Urinary bladder (tissue), 4 donors: ENCODE results near the gene KAT6B. TPM values are rescaled to one million over a fixed set of nuclear protein-coding genes. Genes with fewer than 3 reads are reported as not detected.

Source experiments
- DNase-seq: peaks from one replicate; pipeline ENCODE4 v3.0.0-alpha.2; 2015; ENCODE audit errors: extremely low spot score
- H3K27ac ChIP-seq: one replicate; pipeline ENCODE4 v1.5.1; 2013; ENCODE audit warnings: low read depth, mild to moderate bottlenecking, moderate library complexity
- H3K36me3 ChIP-seq: one replicate; pipeline ENCODE4 v1.6.1; 2013; ENCODE audit warnings: mild to moderate bottlenecking, moderate library complexity; ENCODE audit not compliant: insufficient read depth
- H3K4me1 ChIP-seq: one replicate; pipeline ENCODE4 v1.6.1; 2013; ENCODE audit warnings: mild to moderate bottlenecking, moderate library complexity; ENCODE audit not compliant: insufficient read depth
- H3K4me3 ChIP-seq: one replicate; pipeline ENCODE4 v1.5.1; 2013; ENCODE audit warnings: low read depth, low read length
- WGBS: extraction: QIAGEN DNeasy Blood & Tissue Kit; methylation state at CpG from one replicate; pipeline ENCODE4 v1.1.7; 2013; 5-methylcytosine and 5-hydroxymethylcytosine counted together
- polyA plus RNA-seq: library from polyadenylated mRNA; stranded (reverse); fragments of 200-250 nt; gene quantifications from one replicate; pipeline ENCODE4 v1.2.3, GENCODE V29; 2013
- total RNA-seq: library from RNA; depleted of rRNA; stranded (reverse); fragments of >200 nt; gene quantifications from one replicate; pipeline ENCODE4 v1.2.3, GENCODE V29; 2014
- donor health status: healthy with polysubstance abuse.
- donor health status: healthy.

The KAT6B gene
- total and polyA plus RNA-seq, 2 donors = 14.7 to 127 TPM

DNA sequence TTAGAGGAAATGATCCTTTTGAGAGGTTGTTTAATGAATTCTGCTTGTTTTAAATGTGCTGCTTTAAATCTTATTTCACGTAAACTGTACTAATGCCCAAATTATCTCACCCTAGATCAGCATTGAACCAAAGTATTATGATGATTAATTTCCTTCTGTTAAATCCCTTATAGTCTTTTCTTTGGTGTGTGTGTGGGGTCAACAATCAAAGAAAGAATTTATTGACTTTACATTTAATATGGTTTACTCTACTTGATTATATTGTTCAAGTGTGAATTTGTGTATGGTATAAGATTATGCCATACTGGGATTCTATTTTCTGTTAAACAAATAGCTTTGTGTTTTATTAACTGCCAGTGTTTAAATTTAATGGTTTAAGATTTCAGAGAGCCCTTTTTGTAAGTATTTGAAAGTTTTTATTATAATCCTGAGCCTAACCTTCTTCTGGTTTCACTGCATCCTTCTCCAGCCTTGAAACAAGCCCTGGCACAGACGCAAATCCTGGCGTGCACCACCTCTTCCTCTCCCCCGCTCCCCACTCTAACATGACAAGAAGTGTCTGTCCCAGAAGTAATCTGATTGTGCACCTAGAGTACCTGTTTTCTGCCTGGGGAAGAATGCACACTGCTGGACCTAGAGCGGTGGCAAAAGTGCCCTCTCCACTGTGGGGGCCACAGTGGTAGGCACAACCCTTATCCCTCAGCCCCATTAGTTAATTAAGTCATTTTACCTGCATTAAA lies 70.6 kb downstream of the KAT6B start:
- Histone ChIP-seq H3K4me1 (no peaks in the 10 kb centered on the region), H3K27ac (no peak overlapping the region), H3K4me3 (no peak overlapping the region), H3K36me3 (no peaks in the 10 kb centered on the region)
- DNase-seq = no peak
- 69% methylated on average over 5 of the region's 5 CpGs for WGBS

DNA sequence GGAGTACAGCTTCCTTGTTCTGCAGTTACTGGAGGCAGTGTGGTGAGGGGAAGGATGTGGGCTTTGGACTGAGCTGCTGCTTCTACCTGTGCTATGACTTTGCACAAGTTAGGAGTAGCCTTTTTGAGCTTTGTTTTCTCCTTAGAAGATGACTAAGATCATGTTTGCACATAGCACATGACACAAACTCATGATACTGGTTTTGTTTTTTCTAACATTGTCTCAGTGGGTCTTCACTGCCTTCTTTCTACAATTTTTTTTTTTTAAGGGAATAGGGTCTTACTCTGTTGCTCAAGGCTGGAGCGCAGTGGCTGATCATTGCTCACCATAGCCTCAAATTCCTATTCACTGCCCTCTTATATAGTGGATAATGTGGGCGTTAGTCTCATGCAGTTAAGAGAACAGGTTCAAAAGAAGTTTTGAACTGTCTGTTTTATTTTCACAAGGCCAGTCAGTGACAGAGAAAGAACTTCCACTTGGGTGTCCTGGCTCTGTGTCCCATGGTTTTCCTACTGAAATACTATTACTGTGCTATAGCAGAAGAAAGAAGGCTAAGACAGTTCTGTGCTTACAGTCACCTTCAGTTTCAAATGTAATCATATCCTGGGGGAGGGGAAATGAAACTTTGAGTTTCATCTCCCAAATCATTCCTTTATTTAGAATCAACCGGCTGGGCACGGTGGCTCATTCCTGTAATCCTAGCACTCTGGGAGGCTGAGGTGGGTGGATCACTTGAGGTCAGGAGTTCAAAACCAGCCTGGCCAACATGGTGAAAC lies 72.0 kb downstream of the KAT6B start:
- 72% methylated on average over 4 of the region's 4 CpGs for WGBS
- Histone ChIP-seq H3K27ac (peak overlapping the region; percentile 65), H3K36me3 (no peaks in the 10 kb centered on the region), H3K4me3 (no peak overlapping the region), H3K4me1 (no peaks in the 10 kb centered on the region)
- no peak for DNase-seq

DNA sequence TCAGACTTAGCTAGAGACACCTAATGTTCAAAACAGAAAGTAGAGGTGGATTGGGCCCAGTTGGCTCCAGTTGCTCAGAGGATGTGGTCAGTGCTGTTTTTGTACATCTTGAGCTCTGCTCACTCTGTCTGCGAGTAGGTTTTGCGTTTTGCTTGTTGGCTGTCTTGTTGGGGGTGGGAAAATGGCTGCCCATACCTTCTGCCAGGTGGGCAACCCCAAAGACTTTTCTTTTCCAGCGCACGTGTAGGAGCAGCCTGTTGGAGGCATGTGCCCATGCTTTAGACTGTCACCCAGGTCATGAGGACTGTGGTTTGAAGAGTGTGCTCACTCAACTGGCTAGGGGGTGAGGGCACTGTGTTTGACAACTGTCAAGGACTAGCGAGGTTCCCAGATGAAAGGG lies 73.9 kb downstream of the KAT6B start:
- DNase-seq = no peak
- Histone ChIP-seq H3K27ac (no peak overlapping the region), H3K4me3 (no peak overlapping the region), H3K4me1 (no peaks in the 10 kb centered on the region), H3K36me3 (no peaks in the 10 kb centered on the region)
- 94% methylated on average over 5 of the region's 5 CpGs for WGBS

DNA sequence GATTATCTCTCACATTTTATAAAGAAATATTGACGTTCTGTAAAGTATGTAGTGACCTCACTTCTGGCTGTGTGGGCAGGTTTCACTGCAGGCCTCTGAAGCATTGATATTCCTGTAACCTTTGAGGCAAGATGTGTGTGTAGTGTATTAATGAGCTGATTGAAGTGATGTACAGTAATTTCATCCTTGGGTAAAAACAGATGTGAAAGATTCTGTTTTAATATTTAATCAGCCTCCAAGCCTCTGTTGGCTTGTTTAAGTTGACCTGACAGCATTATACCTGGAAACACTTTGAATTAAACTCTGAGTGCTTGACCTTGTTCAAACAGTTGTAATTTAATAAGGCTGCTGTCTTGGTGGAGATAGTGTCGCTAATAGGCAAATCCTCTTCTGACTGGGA lies 74.9 kb downstream of the KAT6B start:
- no peak overlapping the region for H3K4me3 ChIP-seq
- 55% methylated on average over 2 of the region's 2 CpGs for WGBS
- no peaks in the 10 kb centered on the region for H3K4me1 ChIP-seq
- no peak for DNase-seq
- no peaks in the 10 kb centered on the region for H3K36me3 ChIP-seq
- H3K27ac ChIP-seq = no peak overlapping the region

DNA sequence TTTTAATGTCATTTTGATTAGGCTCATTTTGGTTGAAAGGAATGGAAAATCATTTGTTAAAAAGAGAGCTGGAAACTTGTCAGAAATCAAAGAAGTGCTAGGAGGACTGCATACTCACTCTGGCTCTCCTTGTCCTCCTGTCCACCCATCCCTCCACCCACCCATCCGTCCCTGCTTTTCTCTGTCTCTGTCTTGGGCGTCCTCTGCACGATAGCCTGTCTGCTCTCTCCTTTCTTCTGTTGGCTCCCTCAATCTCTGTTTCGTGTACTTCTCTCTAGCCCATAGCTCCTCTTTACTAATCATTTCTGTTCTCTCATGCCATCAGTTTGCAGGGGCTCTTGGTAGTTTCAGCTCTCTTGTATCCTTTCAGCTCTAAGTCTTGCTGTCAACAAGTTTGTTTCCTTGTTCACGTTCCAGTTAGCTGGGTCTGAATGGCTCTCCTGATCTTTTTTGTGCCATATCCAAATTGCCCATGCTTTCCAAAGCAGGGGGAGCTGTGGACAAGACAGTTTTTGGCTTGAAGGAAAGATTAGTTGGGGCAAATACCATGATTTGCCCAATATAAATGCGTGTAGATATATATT lies 75.6 kb downstream of the KAT6B start:
- Histone ChIP-seq H3K4me3 (no peak overlapping the region), H3K4me1 (no peaks in the 10 kb centered on the region), H3K27ac (no peak overlapping the region), H3K36me3 (no peaks in the 10 kb centered on the region)
- no peak for DNase-seq
- 51% methylated on average over 6 of the region's 6 CpGs for WGBS

DNA sequence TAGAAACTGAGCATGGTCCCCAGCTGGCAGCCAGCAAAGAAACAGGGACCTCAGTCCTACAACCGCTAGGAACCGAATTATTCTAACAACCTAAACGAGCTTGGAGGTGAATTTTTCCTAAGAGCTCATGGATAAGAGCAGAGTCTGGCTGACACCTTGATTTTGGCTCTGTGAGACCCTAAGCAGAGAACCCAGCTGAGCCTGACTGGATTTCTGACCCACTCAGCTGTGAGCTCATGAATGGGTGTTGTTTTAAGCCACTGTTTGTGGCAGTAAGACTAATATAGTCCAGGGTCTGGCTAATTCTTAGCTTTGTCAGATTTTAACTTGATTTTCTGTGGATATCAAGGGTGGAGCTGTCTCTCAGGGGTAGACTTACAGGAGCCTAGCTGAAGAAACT lies 77.1 kb downstream of the KAT6B start:
- WGBS = 97% methylated on average over 3 of the region's 3 CpGs
- Histone ChIP-seq H3K4me3 (no peak overlapping the region), H3K36me3 (no peaks in the 10 kb centered on the region), H3K27ac (no peak overlapping the region), H3K4me1 (no peaks in the 10 kb centered on the region)
- no peak for DNase-seq

DNA sequence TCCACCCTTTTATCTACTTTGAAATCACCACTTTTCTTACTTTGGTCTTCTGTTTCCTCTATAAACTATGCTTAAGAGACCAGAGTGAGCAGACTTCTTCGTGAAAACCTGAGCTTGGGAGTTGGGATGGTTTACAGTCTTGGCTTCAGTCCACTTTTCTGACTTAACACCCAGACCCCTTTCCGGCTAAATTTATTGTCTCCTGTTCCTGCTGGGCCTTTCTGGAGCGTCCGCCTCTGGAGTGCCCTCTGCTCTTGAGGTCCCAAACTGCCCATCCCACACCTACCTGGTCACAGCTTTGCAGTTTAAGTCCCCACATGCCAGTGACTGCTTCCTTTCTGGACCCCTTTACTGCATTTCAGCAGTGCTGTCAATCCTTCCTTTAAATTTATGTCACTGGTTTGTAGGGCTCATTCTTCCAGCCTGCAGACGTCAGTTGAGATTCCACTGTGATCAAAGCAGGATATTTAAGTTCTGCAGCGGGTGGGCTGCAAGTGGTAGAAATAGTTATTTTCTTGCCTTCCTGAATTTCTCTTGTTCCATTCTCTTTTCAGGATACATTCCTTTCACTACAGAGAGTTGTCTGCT lies 80.3 kb downstream of the KAT6B start:
- Histone ChIP-seq H3K4me3 (no peak overlapping the region), H3K27ac (no peak overlapping the region), H3K4me1 (no peaks in the 10 kb centered on the region), H3K36me3 (no peaks in the 10 kb centered on the region)
- 49% methylated on average over 6 of the region's 6 CpGs for WGBS
- no peak for DNase-seq

DNA sequence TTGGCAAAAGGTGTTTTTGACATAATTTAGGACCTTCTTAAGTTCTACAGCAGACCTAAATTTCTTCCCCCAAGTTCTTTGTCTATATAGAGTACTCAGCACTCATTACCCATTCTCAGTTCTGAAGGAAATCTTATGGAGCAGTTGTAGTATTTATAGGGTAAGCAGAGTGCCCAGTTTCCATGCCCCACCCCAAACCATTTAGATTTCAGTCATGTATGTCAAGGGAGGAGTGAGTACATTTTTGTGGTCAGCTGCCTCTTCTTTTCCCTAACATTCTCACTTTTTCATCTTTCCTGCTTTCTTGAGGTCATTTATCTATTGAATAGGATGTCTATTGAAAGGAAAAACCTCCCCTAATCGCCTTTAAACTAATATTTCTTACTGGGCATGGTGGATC lies 83.3 kb downstream of the KAT6B start:
- Histone ChIP-seq H3K4me3 (no peak overlapping the region), H3K4me1 (peaks cover 2% of the 10 kb centered on the region), H3K36me3 (no peaks in the 10 kb centered on the region), H3K27ac (no peak overlapping the region)
- DNase-seq = no peak
- WGBS = 92% methylated on average over 1 of the region's 1 CpG

DNA sequence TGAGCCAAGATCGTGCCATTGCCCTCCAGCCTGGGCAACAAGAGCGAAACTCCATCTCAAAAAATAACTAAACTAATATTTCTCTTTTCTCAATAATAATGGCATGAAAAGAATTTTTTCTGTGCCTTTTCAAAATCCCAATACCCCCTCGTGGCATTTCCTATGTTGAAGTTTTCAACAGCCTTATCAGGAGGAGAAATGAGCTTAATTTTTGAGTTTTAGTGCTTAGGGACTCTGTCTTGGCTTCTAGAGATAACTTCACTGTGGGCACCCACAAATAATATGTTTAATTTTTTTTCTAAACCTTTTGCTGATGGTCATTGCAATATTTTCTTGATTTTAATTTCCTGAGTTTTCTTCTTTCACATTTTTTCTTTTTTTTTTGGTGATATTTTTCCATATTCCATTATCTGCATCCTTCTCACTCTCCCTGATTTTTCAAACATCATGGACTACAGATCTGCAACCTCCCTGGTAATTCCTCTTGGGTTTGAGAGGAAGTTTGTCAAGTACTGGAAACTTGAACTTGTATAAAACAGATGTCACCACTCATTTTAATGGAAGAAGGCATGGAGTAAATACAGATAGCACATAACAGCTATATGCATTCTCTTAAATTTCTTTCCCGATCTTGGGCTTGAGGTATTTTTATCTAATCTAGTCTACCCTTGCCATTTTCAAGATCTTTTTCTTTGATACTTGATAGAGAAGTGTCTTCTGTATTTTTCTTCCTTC lies 84.0 kb downstream of the KAT6B start:
- Histone ChIP-seq H3K4me3 (no peak overlapping the region), H3K36me3 (no peaks in the 10 kb centered on the region), H3K4me1 (peaks cover 2% of the 10 kb centered on the region), H3K27ac (no peak overlapping the region)
- WGBS = 75% methylated on average over 4 of the region's 4 CpGs
- DNase-seq = no peak

DNA sequence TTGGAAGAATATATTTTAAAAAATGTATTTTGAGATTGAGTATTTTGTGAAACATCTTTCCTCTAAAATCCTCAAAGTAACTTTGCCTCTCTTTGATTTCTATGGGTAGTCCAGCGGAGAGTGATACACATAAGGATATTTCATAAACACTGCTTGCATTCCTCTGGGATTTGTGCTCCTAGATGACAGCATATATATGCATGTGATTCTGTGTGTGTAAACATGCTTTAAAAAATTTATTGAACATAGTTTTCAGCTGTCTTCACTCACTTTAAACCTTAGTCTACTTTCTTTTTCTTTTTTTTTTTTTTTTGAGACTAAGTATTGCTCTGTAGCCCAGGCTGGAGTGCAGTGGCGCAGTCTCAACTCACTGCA lies 84.6 kb downstream of the KAT6B start:
- Histone ChIP-seq H3K27ac (no peak overlapping the region), H3K36me3 (no peaks in the 10 kb centered on the region), H3K4me3 (no peak overlapping the region), H3K4me1 (peaks cover 2% of the 10 kb centered on the region)
- DNase-seq = no peak
- 43% methylated on average over 2 of the region's 2 CpGs for WGBS

DNA sequence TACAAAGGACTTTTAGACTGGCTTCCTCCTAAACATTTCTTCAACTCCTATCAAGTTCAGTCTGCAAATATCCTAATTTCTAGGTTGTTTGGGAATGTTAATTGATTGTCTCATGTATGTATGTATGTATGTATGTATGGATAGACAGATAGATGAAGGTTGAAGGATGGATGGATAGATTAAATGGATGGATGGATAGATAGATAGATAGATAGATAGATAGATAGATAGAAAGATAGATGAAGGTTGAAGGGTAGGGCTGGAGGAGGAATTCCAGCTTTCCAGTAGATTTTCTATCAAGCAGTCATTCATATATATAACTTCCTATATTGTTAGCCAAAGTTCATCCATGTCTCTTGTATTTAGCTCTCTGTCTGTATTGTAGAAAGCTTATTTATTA lies 85.8 kb downstream of the KAT6B start:
- no peaks in the 10 kb centered on the region for H3K36me3 ChIP-seq
- no peak overlapping the region for H3K27ac ChIP-seq
- H3K4me1 ChIP-seq = peaks cover 2% of the 10 kb centered on the region
- DNase-seq = no peak
- H3K4me3 ChIP-seq = no peak overlapping the region

DNA sequence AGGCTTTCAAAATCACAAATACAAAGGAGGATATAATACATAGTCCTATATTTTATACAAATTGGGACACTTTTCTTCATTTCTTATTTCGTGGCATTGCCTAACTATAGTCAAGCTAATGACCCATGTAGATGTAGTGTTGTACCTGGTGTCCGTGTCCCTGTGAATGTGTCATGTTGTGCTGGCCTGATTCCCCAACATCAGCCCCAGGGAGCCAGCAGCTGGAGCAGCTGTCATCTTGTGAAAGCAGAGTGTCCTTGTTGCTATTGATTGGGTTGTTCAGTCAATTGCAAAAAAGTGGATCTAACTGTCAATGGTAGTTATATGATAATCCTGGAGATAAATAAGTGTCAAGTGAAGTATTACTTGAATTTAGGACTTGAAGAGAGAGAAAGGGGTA lies 86.3 kb downstream of the KAT6B start:
- WGBS = 92% methylated on average over 2 of the region's 2 CpGs
- no peak for DNase-seq
- Histone ChIP-seq H3K27ac (no peak overlapping the region), H3K36me3 (no peaks in the 10 kb centered on the region), H3K4me1 (peaks cover 2% of the 10 kb centered on the region), H3K4me3 (no peak overlapping the region)

DNA sequence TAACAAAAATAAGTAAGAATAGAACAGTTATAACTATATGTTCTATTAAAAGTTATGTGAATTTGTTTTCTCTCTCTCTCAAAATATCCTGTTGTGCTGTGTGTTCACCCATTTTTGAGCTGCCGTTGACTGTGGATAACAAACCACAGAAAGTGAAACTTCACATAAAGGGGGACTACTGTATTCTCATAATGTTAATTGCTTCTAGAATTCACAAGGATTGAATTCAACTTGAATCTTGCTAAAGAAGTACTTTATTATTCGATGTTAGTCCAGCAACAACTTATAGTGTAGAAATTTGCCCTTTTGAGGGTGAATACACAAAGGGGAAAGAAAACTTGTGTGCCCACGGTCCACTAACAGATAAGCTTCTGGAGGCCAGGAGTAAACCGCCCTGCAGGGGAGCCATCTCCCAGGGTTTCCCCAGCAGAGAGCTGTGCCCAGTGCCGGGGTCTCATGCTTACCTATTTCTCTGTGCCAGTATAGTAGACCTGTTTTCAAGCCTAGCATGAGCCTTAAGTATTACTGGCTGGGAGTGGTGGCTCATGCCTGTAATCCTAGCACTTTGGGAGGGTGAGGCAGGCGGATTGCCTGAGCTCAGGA lies 87.1 kb downstream of the KAT6B start:
- H3K4me3 ChIP-seq = no peak overlapping the region
- peaks cover 2% of the 10 kb centered on the region for H3K4me1 ChIP-seq
- 86% methylated on average over 6 of the region's 6 CpGs for WGBS
- no peak overlapping the region for H3K27ac ChIP-seq
- H3K36me3 ChIP-seq = no peaks in the 10 kb centered on the region
- DNase-seq = no peak
